COLO668 (cell line): ENCODE results near the gene SRGAP2C.
"Not testable (repeated sequence)": the region's sequence is repeated elsewhere in the genome, so short reads cannot be mapped to it uniquely, and the experiment has no call there.

Experiments used
- DNase-seq: peaks from one replicate; lab custom pipeline; 2025; ENCODE audit not compliant: unreplicated experiment; lab: John Stamatoyannopoulos, UW

The SRGAP2C gene

DNA sequence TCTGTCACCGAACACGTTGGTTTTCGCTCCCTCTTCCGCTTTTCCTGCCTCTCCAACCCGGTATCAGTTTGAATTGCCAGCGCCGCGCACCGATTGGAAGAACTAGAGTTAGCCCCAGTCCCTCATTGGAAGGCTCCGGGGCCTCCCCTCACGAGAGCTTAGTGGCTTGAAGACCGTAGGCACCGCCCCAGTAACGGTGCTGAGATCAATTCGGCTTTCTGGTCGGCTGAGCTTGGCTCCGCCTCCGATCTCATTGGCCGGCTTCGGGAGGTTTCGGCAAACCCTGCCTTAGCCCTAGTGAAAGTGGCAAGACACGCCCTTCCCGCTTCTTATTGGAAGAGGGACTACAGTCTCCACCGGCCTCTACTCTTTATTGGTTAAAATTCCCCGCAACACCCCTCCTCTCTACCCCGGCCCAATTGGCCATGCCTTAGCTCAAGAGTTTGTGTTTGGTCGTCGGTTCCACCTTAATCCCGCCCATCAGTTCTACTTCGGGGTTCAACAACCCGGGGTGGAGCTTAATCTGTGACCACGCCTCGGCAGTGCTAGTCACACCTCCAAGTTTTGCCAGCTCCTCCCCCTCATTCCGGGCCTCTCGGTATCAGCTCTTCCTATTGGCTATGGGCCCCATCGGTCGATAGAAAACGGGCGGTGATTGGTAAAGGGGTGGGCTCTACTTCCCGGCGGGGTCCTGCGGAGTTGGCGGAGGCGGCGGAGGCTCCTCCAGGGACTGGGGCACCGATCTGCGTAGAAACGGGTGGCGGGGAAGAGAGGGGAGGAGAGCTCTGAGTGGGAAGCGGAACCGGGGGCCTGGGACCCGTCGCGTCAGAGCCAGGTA lies at the start of gene SRGAP2C, which contains the start of gene FAM72B:
TSS of gene SRGAP2C (plus strand) at position 686 of the 838 bp plus-strand sequence. CDS start 2,472 bp downstream, outside the sequence.
TSS of gene FAM72B (minus strand) at position 51 of the 838 bp plus-strand sequence. CDS start 851 bp downstream, outside the sequence.
- DNase-seq: peak; percentile 90

DNA sequence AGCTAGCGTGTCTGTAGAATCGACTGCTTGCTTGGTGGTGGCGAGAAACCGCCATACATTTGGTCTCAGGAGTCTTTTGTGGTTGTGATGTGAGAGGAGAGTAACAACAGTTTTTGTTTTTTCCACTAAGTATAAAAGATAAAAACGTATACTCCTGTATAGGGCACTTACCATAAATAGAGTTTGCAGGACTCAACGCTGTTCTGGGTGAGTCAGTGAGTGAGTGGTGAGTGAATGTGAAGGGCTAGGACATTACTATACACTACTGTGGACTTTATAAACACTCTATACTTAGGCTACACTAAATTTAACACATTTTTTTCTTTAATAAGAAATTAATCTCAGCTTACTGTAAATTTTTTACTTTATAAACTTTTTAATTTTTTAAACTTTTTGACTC lies 44.4 kb upstream of the SRGAP2C start:
- not testable (repeated sequence) for DNase-seq

DNA sequence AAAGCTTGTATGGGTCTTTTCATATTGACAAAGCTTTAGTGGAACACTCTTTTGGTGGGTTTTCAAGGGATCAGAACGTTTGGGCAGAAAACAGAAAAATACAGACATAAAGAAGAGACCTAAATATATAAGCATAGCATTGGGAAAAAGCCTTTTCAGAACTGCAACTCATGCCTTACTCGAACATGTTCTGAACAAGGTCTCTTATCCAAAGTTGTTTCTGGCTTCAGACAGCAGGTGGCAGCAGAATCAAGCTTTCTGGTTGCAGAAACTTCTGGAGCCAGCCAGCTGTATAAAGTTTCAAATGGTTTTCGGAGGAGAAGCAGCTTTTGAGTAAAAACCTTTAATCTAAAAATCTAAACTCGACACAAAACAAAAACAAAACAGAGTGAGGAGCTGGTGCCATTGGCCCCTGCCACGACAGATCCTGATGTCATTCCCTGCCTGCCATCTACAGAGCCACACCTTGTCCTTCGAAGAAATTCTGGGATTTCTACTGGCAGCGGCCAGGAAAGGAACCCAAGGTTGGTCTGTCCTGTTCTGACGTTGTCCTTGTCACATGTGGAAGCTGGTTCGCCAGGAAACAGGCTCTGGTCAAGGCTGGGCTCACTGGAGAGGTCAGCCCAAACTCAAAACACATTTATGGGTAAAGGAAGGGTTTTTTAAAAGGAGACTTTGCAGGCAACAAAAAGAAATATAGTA lies 36.1 kb upstream of the SRGAP2C start:
- not testable (repeated sequence) for DNase-seq

DNA sequence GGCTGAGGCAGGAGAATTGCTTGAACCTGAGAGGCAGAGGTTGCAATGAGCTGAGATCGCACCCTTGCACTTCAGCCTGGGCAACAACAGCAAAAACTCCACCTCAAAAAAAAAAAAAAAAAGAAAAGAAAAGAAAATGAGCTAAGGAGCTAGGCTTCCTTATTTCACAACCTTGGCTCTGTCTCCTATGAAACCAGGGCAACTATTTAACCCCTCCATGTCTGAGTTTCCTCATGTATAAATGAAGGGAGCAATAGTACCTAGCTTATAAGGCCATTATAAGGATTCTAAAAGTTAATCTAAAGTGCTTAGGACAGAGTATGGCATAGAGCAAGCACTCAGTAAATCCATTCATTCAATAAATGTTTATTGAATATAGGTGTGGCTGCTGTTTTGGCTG lies 33.5 kb upstream of the SRGAP2C start:
- not testable (repeated sequence) for DNase-seq

DNA sequence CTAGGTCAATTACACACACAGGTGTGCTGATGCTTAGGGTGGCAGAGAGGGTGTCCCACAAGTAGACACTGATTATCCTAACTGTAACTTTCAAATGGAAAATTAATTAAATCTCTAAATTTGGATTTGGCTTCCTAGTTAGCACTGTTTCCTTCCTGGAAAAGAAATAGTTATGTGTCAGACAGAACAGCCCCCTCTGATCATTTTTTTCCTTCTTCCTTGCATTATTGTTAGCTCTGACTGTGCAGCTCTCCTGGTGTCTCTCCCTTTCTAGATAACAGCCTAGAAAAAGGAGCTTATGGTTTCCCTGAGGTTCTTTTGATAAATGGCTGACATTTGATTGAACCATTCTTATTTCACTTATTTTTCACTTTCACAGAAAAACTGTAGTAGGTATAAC lies 32.0 kb upstream of the SRGAP2C start:
- DNase-seq: not testable (repeated sequence)

DNA sequence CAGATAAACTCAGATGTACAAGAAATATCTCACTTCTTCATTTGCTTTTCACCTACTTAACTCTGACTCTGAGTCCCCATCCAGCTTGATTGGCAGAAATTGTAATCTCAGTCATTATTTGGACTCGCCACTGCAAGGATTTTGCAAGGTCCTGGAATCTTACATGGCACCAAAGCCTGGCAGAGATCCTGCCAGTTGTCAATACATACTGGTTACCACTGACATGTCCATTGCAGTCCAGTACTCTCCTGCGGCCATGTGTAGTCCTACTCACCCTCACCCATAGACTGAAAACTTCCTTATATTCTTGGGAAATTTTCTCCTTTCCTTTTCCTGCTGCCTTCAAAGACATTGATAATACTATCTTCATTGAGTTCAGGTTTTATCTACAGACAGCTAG lies 30.0 kb upstream of the SRGAP2C start:
- DNase-seq: not testable (repeated sequence)

DNA sequence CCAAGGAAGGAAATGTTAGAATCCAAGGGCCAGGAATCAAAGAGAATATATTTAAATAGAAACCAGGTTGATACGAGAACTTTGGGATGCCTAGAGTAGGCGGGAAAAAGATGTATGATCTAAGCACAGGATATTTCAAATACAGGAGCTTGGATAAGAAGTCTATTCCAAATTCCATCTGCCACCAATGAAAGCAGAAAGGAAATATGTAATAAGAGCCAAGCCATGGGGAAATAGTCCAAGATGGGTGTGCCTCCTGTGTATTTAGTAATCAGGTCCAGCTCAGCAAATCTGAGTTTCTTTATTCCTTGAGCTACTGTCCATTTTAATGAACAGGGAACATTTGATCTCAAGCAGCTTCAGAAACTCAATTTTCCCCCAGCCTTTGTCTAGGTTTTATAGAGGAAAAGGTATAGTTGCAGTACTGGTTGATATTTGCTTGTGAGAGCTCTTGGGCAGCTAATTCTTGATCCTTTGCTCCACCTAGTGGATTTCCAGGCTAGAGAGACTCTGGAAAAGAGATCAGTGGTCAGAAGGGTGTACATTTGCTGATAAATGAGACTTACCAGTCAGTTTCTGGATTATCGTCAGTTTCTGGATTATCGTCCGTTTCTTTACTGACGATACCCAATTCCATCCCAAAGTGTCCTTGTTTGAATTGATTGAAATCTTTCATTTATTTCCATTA lies 29.0 kb upstream of the SRGAP2C start:
- not testable (repeated sequence) for DNase-seq

DNA sequence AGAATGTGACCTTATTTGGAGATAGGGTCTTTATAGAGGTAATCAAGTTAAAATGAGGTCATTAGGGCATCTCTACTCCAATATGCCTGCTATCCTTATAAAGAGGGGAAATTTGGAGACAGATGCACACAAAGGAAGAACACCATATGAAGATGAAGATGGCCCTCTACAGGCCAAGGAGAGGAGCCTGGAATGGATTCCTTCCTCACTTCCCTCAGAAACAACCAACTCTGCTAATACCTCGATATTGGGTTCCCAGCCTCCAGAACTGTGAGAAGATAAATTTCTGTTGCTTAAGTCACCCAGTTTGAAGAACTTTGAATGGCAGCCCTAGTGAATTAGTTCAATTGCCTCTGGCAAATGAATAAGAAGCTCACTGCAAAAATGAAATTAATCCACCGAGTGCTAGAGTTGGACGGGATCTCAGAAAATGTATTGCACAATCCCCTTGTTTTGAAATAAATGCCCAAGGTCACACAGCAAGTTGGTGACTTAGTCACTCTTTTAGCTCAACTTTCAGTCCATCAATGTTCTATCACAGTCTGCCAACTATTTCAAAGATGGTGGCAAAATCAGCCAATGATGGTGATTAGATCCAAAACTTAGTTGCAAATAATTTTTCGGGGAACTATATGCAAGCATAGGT lies 27.7 kb upstream of the SRGAP2C start:
- not testable (repeated sequence) for DNase-seq

DNA sequence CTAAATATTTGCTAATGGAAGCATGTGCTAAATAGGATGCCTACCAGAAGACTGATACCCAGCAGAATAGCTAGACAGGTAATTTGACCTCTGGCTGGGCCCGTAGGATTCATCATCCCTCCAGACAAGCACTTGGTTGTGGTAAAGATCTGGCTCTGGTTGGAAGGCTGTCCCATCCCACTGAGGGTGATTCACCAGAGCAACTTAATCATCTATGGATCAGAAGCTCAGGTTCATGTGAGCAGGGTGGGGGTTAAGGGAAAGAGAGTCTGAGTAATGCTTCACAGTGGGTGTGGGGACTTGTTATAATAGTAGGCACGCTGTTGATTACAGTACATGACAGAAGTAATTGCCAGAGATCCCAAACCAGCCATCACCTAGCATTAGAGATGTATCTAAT lies 27.2 kb upstream of the SRGAP2C start:
- DNase-seq: not testable (repeated sequence)

DNA sequence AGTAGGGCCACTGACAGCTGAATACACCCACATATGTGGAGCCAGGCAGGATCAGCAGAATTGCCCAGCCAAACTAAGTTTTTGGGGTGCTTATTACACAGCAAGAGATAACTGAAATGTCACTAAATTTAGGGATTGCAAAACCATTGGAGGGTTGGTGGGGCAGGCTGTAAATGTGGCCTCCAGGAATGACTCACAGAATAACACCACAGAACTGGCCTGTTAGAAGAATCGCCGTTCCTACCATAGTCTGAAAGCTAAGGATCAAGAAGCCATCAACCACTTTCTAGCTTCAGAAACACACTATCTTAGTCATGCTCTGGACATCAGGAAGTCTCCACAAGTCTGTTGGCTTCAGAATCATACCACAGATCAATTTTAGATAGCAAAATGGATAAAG lies 24.7 kb upstream of the SRGAP2C start:
- not testable (repeated sequence) for DNase-seq

DNA sequence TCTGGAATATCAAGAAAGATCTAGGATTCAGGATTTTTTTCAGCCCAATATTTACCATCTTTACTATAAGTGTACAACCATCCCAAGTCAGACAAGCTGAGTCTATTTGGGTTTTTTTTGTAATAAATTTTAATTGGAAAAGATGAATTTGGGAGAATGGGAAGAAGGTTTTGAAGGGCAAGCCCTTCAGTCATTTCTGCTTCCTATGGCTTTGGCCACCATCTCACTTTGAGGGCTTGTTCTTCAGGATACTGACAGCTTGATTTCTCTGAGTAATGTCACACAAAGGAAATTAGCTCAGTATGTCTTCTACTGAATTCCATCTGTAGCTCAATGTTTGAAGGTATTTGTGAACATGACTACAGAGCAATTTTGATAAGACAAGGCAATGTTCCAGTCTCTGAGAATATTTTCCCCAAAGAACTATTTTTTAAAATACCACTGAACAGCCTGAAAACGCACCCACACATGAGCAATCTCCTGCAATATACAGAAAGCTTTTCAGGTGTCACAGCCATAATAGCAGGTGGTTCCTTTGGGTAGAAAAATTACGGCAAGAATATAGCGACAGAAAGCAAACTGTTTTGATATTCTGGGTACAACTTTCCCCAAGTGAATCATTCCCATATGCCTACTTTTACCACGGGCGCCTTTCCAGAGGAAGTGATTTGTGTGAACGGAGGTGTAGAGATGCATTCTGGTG lies 23.4 kb upstream of the SRGAP2C start:
- not testable (repeated sequence) for DNase-seq

DNA sequence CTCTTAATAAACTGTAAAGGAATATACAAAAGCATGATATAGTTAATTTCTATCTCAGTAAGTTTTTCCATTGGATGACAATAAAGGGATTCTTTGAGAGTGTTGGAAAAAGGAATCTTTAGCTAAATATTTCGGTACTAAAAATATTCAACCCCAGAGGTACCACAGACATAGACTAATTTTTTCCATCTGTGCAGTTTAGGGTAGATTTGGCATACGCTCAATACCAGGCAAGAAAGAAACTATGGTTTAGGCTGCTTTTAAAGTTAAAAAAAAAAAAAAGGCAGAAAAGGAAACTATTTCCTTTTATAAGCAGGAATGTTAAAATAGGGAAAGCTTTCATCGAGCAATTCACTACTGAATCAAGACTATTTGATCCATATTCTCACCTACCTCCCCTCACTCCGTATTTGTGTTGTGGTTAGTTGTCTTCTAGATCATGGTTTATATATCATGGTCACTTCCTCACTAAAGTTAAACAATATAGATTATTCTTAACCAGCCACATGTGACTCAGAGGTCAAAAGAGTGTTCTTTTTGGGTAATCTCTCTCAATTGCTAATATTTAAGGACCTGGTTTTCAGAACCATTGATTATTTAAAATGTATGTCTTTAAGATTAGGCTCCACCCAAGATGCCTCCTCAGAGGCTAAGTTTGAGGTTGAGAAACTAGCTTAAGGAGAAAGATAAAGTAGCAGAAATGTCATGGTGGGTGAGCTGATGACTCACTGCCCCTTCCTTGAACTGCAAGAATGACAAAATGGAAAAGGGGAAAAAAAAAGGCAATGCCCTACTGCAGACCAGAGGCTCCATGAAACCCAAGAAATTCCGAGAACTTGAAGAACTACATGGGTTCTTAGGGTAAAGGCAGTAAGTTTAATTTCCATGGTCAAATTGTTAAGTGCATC lies 20.7 kb upstream of the SRGAP2C start:
- DNase-seq: not testable (repeated sequence)

DNA sequence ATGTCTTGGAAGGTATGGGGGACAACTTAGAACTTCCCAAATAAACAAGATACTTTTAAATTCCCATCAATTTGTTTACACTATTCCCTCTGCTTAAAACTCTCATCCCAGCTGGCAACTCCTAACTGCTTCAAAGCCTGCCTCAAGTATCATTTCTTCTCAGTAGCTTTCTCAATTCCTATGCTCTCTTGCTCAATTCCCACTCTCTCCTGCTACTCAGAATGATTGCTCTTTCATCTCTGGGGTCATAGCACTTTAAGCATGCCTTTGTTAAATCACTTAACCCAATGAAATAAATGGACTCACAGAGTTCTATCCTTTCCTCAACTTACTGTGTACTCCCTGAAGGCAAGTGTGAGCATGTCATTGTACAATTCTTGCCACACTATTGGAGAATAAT lies 19.5 kb upstream of the SRGAP2C start:
- not testable (repeated sequence) for DNase-seq

DNA sequence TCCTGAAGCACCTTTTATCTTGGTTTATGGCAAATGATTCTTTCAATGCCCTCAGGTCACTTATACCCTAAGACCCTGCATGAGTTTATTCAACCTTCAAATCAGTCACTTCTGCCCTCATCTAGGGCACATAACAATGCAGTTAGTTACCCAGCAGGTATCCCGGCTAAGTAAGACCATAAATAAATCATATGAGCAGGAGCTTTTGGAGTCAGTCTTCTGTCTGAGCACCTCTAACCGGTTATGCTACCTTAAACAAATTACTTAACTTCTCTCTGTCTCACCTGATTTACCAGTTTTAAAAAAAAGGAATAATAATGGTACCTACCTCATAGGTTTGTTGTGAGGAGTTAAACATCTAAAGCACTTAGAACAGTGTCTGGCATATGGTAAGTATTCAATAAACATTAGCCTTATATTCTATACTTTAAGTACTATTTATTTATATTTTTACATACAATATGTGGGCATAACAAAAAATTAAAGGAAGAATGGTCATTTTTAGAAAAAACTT lies 17.5 kb upstream of the SRGAP2C start:
- not testable (repeated sequence) for DNase-seq

DNA sequence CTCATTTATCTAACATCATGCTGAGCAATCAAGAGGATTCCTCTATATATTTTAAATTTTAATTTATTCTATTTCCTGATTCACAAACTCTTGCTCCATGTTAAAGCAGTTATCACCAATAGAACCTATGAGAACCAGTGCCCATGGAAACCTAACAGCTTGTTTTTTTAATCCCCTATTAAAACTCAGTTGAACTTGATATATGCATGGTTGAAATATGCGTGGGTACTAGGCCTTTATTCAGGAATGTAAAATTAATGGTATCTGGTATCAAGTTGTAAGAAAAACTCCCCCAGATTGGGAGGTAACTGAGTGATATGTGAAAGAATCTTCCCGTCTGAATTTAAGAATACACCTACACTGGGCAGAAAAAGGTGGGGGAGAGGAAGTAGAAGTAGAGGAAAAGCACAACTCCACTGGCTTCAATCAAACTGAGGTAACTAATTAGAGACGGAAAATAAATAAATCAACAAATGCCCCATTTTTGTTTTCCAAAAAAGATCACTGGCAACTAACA lies 16.6 kb upstream of the SRGAP2C start:
- DNase-seq: not testable (repeated sequence)

DNA sequence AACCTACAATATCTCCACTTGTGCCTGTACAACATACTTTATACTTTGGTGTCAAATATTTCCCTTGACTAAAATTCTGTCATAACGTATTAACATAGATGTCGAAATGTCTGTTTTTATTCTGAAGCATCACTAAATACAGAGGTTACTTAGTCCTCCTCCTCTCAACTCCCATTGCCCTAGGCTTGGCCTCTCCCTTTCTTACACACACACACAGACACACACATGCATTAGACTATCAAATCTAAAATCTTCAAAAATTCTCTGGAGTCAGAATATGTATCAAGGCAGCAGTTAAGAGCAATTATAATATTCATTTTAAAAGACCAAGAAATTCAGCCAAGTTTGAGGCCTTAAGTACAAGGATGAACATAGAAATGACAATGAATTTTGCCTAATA lies 8.1 kb upstream of the SRGAP2C start:
- DNase-seq: not testable (repeated sequence)

DNA sequence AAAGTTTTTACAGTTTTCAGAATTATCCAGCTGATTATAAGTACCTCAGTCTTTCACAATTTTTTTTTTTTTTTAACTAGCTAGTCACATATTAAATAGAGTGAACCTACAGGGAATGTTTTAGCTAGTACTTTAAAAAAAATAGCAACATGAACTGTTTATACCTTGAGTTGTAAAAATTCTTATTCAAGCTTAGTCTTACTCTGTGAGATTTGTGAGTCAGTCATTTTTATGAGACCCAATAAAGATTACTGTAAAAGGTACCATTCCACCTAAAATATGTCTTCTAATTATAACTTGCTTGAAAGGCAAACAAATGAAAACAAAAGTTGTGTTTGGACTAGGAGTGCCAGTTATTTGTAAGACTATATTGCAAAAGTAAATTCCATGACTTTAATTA lies 6.6 kb upstream of the SRGAP2C start:
- not testable (repeated sequence) for DNase-seq

DNA sequence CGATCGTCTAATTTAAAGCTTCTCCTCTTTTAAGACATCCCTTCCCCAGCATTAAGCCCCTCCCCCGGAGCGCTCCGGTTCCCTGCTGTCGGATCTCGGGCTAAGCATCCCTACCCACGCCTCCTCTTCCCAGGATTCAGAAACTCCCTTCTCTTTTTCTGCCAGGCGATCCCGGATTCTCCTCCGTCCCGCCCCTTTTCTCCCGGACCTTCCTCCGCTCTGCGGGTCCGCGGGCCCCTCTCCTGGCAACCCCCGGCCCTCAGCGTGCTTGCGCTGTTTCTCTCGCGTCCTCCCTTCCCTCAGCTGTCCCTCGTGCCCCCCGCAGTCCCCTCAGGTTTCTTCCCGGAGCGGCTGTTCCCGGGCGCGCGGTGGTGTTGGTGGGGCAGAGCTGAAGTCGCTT lies 908 bp upstream of the SRGAP2C start:
- not testable (repeated sequence) for DNase-seq
